ENCODE results near the gene SERTM2.

Gene SERTM2

GRCh38 chrX:111555406-111555958 lies 44.0 kb downstream of the SERTM2 start:
- DNase-seq (ENCODE audit: insufficient read length, low spot score) (no peak), FAIRE-seq (no peak)

- no peak for FAIRE-seq
- DNase-seq (ENCODE audit: insufficient read length, low spot score), result no peak
Measured at GRCh38 chrX:111560801-111561200, 49.4 kb downstream of the SERTM2 start.

GRCh38 chrX:111561851-111562250 lies 50.4 kb downstream of the SERTM2 start:
- FAIRE-seq, result no peak
- no peak for DNase-seq (ENCODE audit: insufficient read length, low spot score)

- no peak for FAIRE-seq
Measured at GRCh38 chrX:111567542-111568255, 56.3 kb downstream of the SERTM2 start.

GRCh38 chrX:111568354-111568753 lies 56.9 kb downstream of the SERTM2 start:
- DNase-seq (ENCODE audit: insufficient read length, low spot score), result no peak
- FAIRE-seq, result no peak

More at GRCh38 chrX:111567542-111568255, 56.3 kb downstream of the SERTM2 start:
- DNase-seq (ENCODE audit: insufficient read length, low spot score), result no peak

- DNase-seq (ENCODE audit: insufficient read length, low spot score) (no peak), FAIRE-seq (no peak)
Measured at GRCh38 chrX:111568817-111569216, 57.4 kb downstream of the SERTM2 start.
